HCT116 (cell line): ENCODE results near the gene ARL6IP6. TPM values are rescaled to one million over a fixed set of nuclear protein-coding genes. Genes with fewer than 3 reads are reported as not detected.

Source experiments
- ATAC-seq: fragments of 200-7000 bp; cut with Tn5 transposase; 2 replicates; pipeline ENCODE4 v1.9.1; 2020; ENCODE audit warnings: mild to moderate bottlenecking, moderate library complexity
- BruUV-seq: library from RNA; stranded (reverse); fragments of 400-500 nt; replicated peaks from 2 replicates; lab custom pipeline; 2021; lab: Mats Ljungman, UMichigan
- CTCF ChIA-PET: fragments of 300-600 bp; sonication (Branson Sonifier 250); formaldehyde crosslinking; loops from one replicate; lab custom pipeline; 2021; ENCODE audit warnings: antibody characterized with exemption; lab: Charles Lee
- POLR2A ChIA-PET: fragments of 300-600, 350-600 bp; sonication (Branson Sonifier 250); formaldehyde crosslinking; loops from one replicate; lab custom pipeline; 2021; ENCODE audit warnings: antibody characterized with exemption; lab: Charles Lee
- RAD21 ChIA-PET, 2 experiments: fragments of 300-600 bp; sonication (Branson Sonifier 250); formaldehyde crosslinking; loops; one replicate each; lab custom pipeline; 2023; ENCODE audit warnings: low total read pairs in 2 of 2; ENCODE audit not compliant: uncharacterized antibody in 2 of 2, unreplicated experiment in 2 of 2, low non-redundant PET in 1 of 2; lab: Charles Lee
- DNase-seq: peaks from one replicate; pipeline ENCODE4 v3.0.0-alpha.2; 2010; ENCODE audit warnings: low read depth, low spot score
- H2AFZ ChIP-seq: fragments of 200-600 bp; shearing (Covaris generic), sonication (generic); 2 replicates; pipeline ENCODE4 v1.6.1; 2017; ENCODE audit warnings: low read depth, mixed run types, mixed read lengths, antibody characterized with exemption, low read length; ENCODE audit not compliant: poor library complexity, severe bottlenecking
- H3K27ac ChIP-seq: 2 replicates; pipeline ENCODE4 v1.5.1; 2012; ENCODE audit warnings: low read depth, low read length
- H3K27me3 ChIP-seq: fragments of 200-600 bp; sonication (generic); 2 replicates; pipeline ENCODE4 v1.6.1; 2016; ENCODE audit warnings: mixed run types, low read length, mixed read lengths; ENCODE audit not compliant: insufficient read depth
- H3K36me3 ChIP-seq, 2 experiments: fragments of 200-500 bp in 1 of 2; fragments of 200-600 bp in 1 of 2; sonication (Bioruptor generic) in 1 of 2; sonication (generic) in 1 of 2; 2 replicates each; pipeline versions ENCODE4 v1.5.1 to v1.6.1; 2014 to 2016; ENCODE audit warnings: low read length in 2 of 2, inconsistent platforms in 1 of 2, mixed read lengths in 1 of 2, mixed run types in 1 of 2; ENCODE audit not compliant: insufficient read depth in 2 of 2, control insufficient read depth in 1 of 2
- H3K4me1 ChIP-seq, 2 experiments: fragments of 200-600 bp in 1 of 2; sonication (generic) in 1 of 2; 2 replicates each; pipeline versions ENCODE4 v1.5.1 to v1.6.1; 2012 to 2017; ENCODE audit warnings: low read length in 2 of 2, inconsistent platforms in 1 of 2, mild to moderate bottlenecking in 1 of 2, mixed read lengths in 1 of 2, mixed run types in 1 of 2, moderate library complexity in 1 of 2; ENCODE audit not compliant: insufficient read depth in 2 of 2, control insufficient read depth in 1 of 2
- H3K4me2 ChIP-seq: fragments of 200-600 bp; sonication (generic); 2 replicates; pipeline ENCODE4 v1.6.1; 2017; ENCODE audit warnings: mixed run types, low read length, mixed read lengths
- H3K4me3 ChIP-seq, 2 experiments: fragments of 200-600 bp in 1 of 2; sonication (generic) in 1 of 2; replicated peaks in 1 of 2; 2 replicates each; pipeline ENCODE4 v1.5.1; 2011 to 2016; ENCODE audit warnings: low read length in 2 of 2, control low read depth in 1 of 2, low read depth in 1 of 2, mild to moderate bottlenecking in 1 of 2, mixed read lengths in 1 of 2, mixed run types in 1 of 2
- H3K79me2 ChIP-seq: fragments of 200-600 bp; sonication (generic); 2 replicates; pipeline ENCODE4 v1.6.1; 2017; ENCODE audit warnings: mild to moderate bottlenecking, mixed run types, low read length, moderate library complexity, mixed read lengths; ENCODE audit not compliant: insufficient read depth
- H3K9ac ChIP-seq: fragments of 200-600 bp; sonication (generic); 2 replicates; pipeline ENCODE4 v1.6.1; 2016; ENCODE audit warnings: low read length, mixed read lengths
- H3K9me2 ChIP-seq: fragments of 200-600 bp; sonication (generic), shearing (Covaris generic); 2 replicates; pipeline ENCODE4 v1.6.1; 2017; ENCODE audit warnings: mixed run types, mild to moderate bottlenecking, moderate library complexity; ENCODE audit not compliant: insufficient read depth
- H3K9me3 ChIP-seq, 2 experiments: fragments of 200-500 bp in 1 of 2; fragments of 200-600 bp in 1 of 2; sonication (Bioruptor generic) in 1 of 2; sonication (generic) in 1 of 2; 2 replicates each; pipeline ENCODE4 v1.6.1; 2014 to 2017; ENCODE audit warnings: low read length in 2 of 2, mixed read lengths in 2 of 2, inconsistent platforms in 1 of 2, low read depth in 1 of 2, mild to moderate bottlenecking in 1 of 2, mixed run types in 1 of 2, moderate library complexity in 1 of 2; ENCODE audit not compliant: control insufficient read depth in 1 of 2, insufficient read depth in 1 of 2
- H4K20me1 ChIP-seq: fragments of 200-600 bp; sonication (generic), shearing (Covaris generic); 2 replicates; pipeline ENCODE4 v1.6.1; 2017; ENCODE audit warnings: mixed run types, mild to moderate bottlenecking, moderate library complexity; ENCODE audit not compliant: insufficient read depth
- CBX3 ChIP-seq: IDR thresholded peaks from 2 replicates; pipeline ENCODE4 v1.6.1; 2012; ENCODE audit warnings: low read depth
- EZH2 ChIP-seq: fragments of 200-600 bp; sonication (generic); IDR thresholded peaks from 2 replicates; pipeline ENCODE4 v1.6.1; 2017; ENCODE audit warnings: antibody characterized with exemption, mixed run types
- JUND ChIP-seq: IDR thresholded peaks from 2 replicates; pipeline ENCODE4 v1.6.1; 2012
- REST ChIP-seq: IDR thresholded peaks from 2 replicates; pipeline ENCODE4 v1.6.1; 2012; ENCODE audit warnings: low read depth
- SP1 ChIP-seq: IDR thresholded peaks from 2 replicates; pipeline ENCODE4 v1.6.1; 2012; ENCODE audit warnings: low read depth
- SRF ChIP-seq: IDR thresholded peaks from 2 replicates; pipeline ENCODE4 v1.6.1; 2012; ENCODE audit warnings: low read depth
- TCF7L2 ChIP-seq: IDR thresholded peaks from 2 replicates; pipeline ENCODE4 v1.7.0; 2011; ENCODE audit warnings: borderline replicate concordance, inconsistent platforms; ENCODE audit not compliant: insufficient read depth, insufficient read length; ENCODE audit errors: extremely low read depth
- ZNF274 ChIP-seq: fragments of 200-500 bp; sonication (Bioruptor generic); IDR thresholded peaks from 2 replicates; pipeline ENCODE4 v1.6.1; 2014; ENCODE audit warnings: mild to moderate bottlenecking, low read depth, low read length, inconsistent platforms
- intact Hi-C: fragments of 100-400 bp; cut with micrococcal nuclease; formaldehyde crosslinking; loops from 2 replicates; pipeline ENCODE4 v1.10.0; 2022
- total RNA-seq: library from RNA; stranded (reverse); gene quantifications from one replicate; pipeline ENCODE4 v1.2.1, GENCODE V29; 2021; ENCODE audit not compliant: unreplicated experiment
- TF ChIP-seq, protein P1 (sequence below): IDR thresholded peaks from 2 replicates; pipeline ENCODE4 v1.6.1; 2012

Gene ARL6IP6
- total RNA-seq, 1 experiment from 2014 or later = 37.8 TPM

- ATAC-seq (no peak), DNase-seq (no peak)
- H3K4me1 ChIP-seq = no peaks in the 10 kb centered on the region
- TF ChIP-seq EZH2 (no peak), ZNF274 (no peak), SP1 (no peak), SRF (no peak)
- no peaks in the 10 kb centered on the region for H3K9me2 ChIP-seq
- POLR2A ChIA-PET = no interaction called here
- H3K9ac ChIP-seq = no peak overlapping the region
- H4K20me1 ChIP-seq = peaks cover 11% of the 10 kb centered on the region; the same call in 1 of the 2 replicates
- BruUV-seq = no TSS peak
- H3K27ac ChIP-seq = no peak overlapping the region
- no peak overlapping the region for H2AFZ ChIP-seq
- H3K79me2 ChIP-seq = peaks cover 58% of the 10 kb centered on the region
- no peaks in the 10 kb centered on the region for H3K27me3 ChIP-seq
- no peaks in the 10 kb centered on the region for H3K9me3 ChIP-seq
- no peak overlapping the region for H3K4me3 ChIP-seq
- H3K36me3 ChIP-seq = peaks cover 34 to 40% of the 10 kb centered on the region in 2 experiments
- RAD21 ChIA-PET = no interaction called here
- intact Hi-C loops = no loop called here
- CTCF ChIA-PET = no interaction called here
- H3K4me2 ChIP-seq = no peak overlapping the region
These were observed 39.6 kb upstream of the ARL6IP6 start for GRCh38 chr2:152678808-152679207.

GRCh38 chr2:152682663-152683062, 35.8 kb upstream of the ARL6IP6 start:
- BruUV-seq = no TSS peak
- Histone ChIP-seq H2AFZ (no peak overlapping the region), H3K27me3 (no peaks in the 10 kb centered on the region), H3K4me3 (no peak overlapping the region)
- RAD21 ChIA-PET = no interaction called here
- TF ChIP-seq CBX3 (no peak), TCF7L2 (no peak), REST (no peak), EZH2 (no peak), JUND (no peak)
- TF ChIP-seq, protein P1, sequence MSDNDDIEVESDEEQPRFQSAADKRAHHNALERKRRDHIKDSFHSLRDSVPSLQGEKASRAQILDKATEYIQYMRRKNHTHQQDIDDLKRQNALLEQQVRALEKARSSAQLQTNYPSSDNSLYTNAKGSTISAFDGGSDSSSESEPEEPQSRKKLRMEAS = no peak
- TF ChIP-seq, all 23 proteins: peak for 0
- Histone ChIP-seq H3K9me2 (no peaks in the 10 kb centered on the region), H3K27ac (no peak overlapping the region), H3K4me1 (no peaks in the 10 kb centered on the region), H3K79me2 (peaks cover 80% of the 10 kb centered on the region), H4K20me1 (peaks cover 28% of the 10 kb centered on the region; the same call in 1 of the 2 replicates), H3K9me3 (no peaks in the 10 kb centered on the region), H3K9ac (no peak overlapping the region), H3K4me2 (no peak overlapping the region), H3K36me3 (peaks cover 21% of the 10 kb centered on the region in 2 experiments)
- ATAC-seq (no peak), DNase-seq (no peak)
- intact Hi-C loops = no loop called here
- POLR2A ChIA-PET = no interaction called here
- CTCF ChIA-PET = no interaction called here
